Heart right ventricle (tissue), 16 donors: ENCODE results near the gene ALK. TPM values are rescaled to one million over a fixed set of nuclear protein-coding genes. Genes with fewer than 3 reads are reported as not detected.

Experiments
- ATAC-seq, 8 donors: fragments of 200-7000 bp; cut with Tn5 transposase; one replicate each; pipeline ENCODE4 v1.9.1; 2020; ENCODE audit warnings: mild to moderate bottlenecking in 8 of 8, moderate library complexity in 8 of 8, moderate number of reproducible peaks in 1 of 8
- DNase-seq, 2 donors: peaks; one replicate each; pipeline ENCODE4 v3.0.0-alpha.2; 2020
- H3K27ac ChIP-seq, 10 donors: fragments of 200-600 bp; sonication (generic) in 2 of 10; one replicate each; pipeline versions ENCODE4 v1.5.0 to v1.8.0; 2020 to 2022; ENCODE audit warnings: mild to moderate bottlenecking in 3 of 10
- H3K27me3 ChIP-seq, 7 donors: fragments of 200-600 bp; one replicate each; pipeline ENCODE4 v1.8.0; 2021 to 2022; ENCODE audit warnings: mild to moderate bottlenecking in 2 of 7
- H3K36me3 ChIP-seq, 9 donors: fragments of 200-600 bp; sonication (generic) in 1 of 9; one replicate each; pipeline versions ENCODE4 v1.5.0 to v1.8.0; 2020 to 2022; ENCODE audit warnings: mild to moderate bottlenecking in 2 of 9
- H3K4me1 ChIP-seq, 9 donors: fragments of 200-600 bp; sonication (generic) in 1 of 9; one replicate each; pipeline versions ENCODE4 v1.5.0 to v1.8.0; 2020 to 2022; ENCODE audit warnings: mild to moderate bottlenecking in 4 of 9
- H3K4me3 ChIP-seq, 10 donors: fragments of 200-600 bp; sonication (generic) in 2 of 10; one replicate each; pipeline versions ENCODE4 v1.5.0 to v1.8.0; 2020 to 2022; ENCODE audit warnings: mild to moderate bottlenecking in 7 of 10, moderate library complexity in 2 of 10
- H3K9me3 ChIP-seq, 11 donors: fragments of 200-600 bp in 10 of 11; sonication (generic) in 2 of 11; one replicate each; pipeline versions ENCODE4 v1.5.0 to v1.8.0; 2013 to 2022; ENCODE audit warnings: mild to moderate bottlenecking in 2 of 11, control low read depth in 1 of 11, moderate library complexity in 1 of 11
- WGBS, 2 donors: extraction: QIAGEN DNeasy Blood & Tissue Kit; methylation state at CpG; one replicate each; pipeline ENCODE4 v1.1.7; 2013; ENCODE audit warnings: inconsistent platforms in 1 of 2; 5-methylcytosine and 5-hydroxymethylcytosine counted together
- intact Hi-C, 10 donors: fragments of 100-400 bp; cut with DNase I; formaldehyde crosslinking; loops; one replicate each; pipeline versions ENCODE4 v1.11.1 to v1.14.2; 2022
- polyA plus RNA-seq, 2 donors: library from polyadenylated mRNA; stranded (reverse); fragments of 200-250 nt; gene quantifications; one replicate each; pipeline ENCODE4 v1.2.3, GENCODE V29; 2013
- total RNA-seq, 10 donors: library from RNA; stranded (reverse); fragmentation: NEBNext Ultra II Directional in 3 of 10; extraction: Animal tissue kit (Norgen Biotek cat#: 25700) in 3 of 10; gene quantifications; one replicate each; pipeline versions ENCODE4 v1.2.1 to v1.2.4, GENCODE V29; 2021 to 2023
- TF ChIP-seq, protein P1 (sequence below), 9 donors: fragments of 200-600 bp; sonication (generic) in 2 of 9; IDR thresholded peaks; one replicate each; pipeline versions ENCODE4 v1.5.0 to v1.8.0; 2021 to 2022; ENCODE audit warnings: antibody characterized with exemption in 9 of 9, mild to moderate bottlenecking in 5 of 9, moderate library complexity in 1 of 9
- donor health status: Arrhythmogenic right ventricular cardiomyopathy.
- donor health status: ischemic (EF 13 %, LVEDD 7.1; RV severe dilation, severe dysfunction).
- donor health status: healthy with polysubstance abuse.
- donor health status: DM: no; HTN: yes; CAD: no.
- donor health status: DM: no; HTN: no; CAD: no.
- donor health status: ischemic (EF 25% LVEDD 6.9; RV normal size, moderate dysfunction).
- donor health status: ischemic (EF 25% LVEDD 5.7; RV mildly dilated, moderate dysfunction).
- donor health status: healthy.
- donor health status: DM: yes; HTN: yes; CAD: no.
- donor health status: Ischemic cardiomyopathy.
- donor health status: ischemic (EF 35%, LVEDD 5.7; RV mildly dilated, moderate dysfunction).
- donor health status: nonischemic (EF 11% LVEDD 7.7; RV severe dilation, severe dysfunction).
- donor health status: DM: yes; HTN: yes; CAD: no.
- donor health status: PGD.
- donor health status: ischemic (EF 29% LVEDD 5.4; RV normal size, mild dysfunction).
- donor health status: nonischemic (EF 23%, LVEDD 6.1; RV moderate dilation, normal function).

The ALK gene
- total and polyA plus RNA-seq, 12 donors, result 0.01 to 0.24 (median 0.08) TPM; not detected in 7

GRCh38 chr2:29583548-29584156, 337.7 kb downstream of the ALK start:
- TF ChIP-seq, protein P1, sequence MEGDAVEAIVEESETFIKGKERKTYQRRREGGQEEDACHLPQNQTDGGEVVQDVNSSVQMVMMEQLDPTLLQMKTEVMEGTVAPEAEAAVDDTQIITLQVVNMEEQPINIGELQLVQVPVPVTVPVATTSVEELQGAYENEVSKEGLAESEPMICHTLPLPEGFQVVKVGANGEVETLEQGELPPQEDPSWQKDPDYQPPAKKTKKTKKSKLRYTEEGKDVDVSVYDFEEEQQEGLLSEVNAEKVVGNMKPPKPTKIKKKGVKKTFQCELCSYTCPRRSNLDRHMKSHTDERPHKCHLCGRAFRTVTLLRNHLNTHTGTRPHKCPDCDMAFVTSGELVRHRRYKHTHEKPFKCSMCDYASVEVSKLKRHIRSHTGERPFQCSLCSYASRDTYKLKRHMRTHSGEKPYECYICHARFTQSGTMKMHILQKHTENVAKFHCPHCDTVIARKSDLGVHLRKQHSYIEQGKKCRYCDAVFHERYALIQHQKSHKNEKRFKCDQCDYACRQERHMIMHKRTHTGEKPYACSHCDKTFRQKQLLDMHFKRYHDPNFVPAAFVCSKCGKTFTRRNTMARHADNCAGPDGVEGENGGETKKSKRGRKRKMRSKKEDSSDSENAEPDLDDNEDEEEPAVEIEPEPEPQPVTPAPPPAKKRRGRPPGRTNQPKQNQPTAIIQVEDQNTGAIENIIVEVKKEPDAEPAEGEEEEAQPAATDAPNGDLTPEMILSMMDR (IDR thresholded peaks at IDR 0.05), result no peak
- WGBS, 2 donors, result 82 to 93% methylated on average over 1 of the region's 1 CpG
- no peaks in the 10 kb centered on the region for H3K27me3 ChIP-seq
- no peak for DNase-seq
- intact Hi-C loops, result no loop called here
- no peaks in the 10 kb centered on the region for H3K9me3 ChIP-seq
- H3K4me1 ChIP-seq, result no peaks in the 10 kb centered on the region
- H3K27ac ChIP-seq, result no peak overlapping the region
- ATAC-seq, result no peak
- no peaks in the 10 kb centered on the region for H3K36me3 ChIP-seq
- no peak overlapping the region for H3K4me3 ChIP-seq

DNA sequence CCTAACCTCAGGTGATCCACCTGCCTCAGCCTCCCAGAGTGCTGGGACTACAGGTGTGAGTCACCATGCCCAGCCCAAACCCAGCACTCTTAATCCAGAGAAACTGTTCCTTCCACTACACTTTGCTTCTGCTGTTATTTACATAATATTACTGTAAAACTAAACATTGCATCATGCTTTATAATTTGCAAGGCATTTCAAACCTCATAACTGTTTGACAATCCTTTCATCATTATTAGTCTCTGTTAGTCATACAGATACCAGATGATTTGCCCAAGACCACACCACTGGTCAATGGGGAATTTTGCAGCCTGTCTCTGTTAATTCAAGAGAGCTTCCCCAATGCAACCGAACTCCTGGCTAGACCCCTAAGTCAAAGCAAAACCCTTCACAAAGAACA, 338.3 kb downstream of the ALK start:
- Histone ChIP-seq H3K4me1 (no peaks in the 10 kb centered on the region), H3K27ac (no peak overlapping the region), H3K9me3 (no peaks in the 10 kb centered on the region), H3K4me3 (no peak overlapping the region), H3K27me3 (no peaks in the 10 kb centered on the region), H3K36me3 (no peaks in the 10 kb centered on the region)
- 85 to 89% methylated on average over 1 of the region's 1 CpG for WGBS, 2 donors
- no peak for ATAC-seq
- intact Hi-C loops, result no loop called here
- TF ChIP-seq, protein P1 (IDR thresholded peaks at IDR 0.05), result no peak
- no peak for DNase-seq

- ATAC-seq (no peak), DNase-seq (no peak)
- Histone ChIP-seq H3K9me3 (no peaks in the 10 kb centered on the region), H3K27me3 (no peaks in the 10 kb centered on the region), H3K4me1 (no peaks in the 10 kb centered on the region), H3K27ac (no peak overlapping the region), H3K36me3 (no peaks in the 10 kb centered on the region), H3K4me3 (no peak overlapping the region)
- TF ChIP-seq, protein P1 (IDR thresholded peaks at IDR 0.05), result no peak
- 70 to 83% methylated on average over 2 of the region's 2 CpGs for WGBS, 2 donors
- intact Hi-C loops, result no loop called here
Observed at GRCh38 chr2:29582062-29582461, 339.3 kb downstream of the ALK start.

DNA sequence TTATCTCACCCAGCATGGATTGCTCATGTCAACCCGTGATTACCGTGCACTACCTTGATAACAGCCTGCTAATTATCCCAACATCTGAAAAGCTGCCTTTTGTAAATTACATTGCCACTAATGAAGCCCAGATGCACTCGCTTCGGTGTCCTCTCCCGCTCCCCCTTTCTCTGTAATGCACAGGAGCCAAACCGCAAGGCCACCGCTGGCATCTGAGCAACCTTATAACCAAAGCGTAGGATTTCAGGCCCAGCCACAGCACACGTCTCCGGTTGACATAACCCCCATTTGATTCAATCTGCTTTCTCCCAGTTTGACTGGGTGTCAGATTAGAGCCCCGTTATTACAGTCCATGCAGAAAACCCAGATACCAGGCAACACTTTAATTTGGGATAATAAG, 341.2 kb downstream of the ALK start:
- no peak for DNase-seq
- intact Hi-C loops, result no loop called here
- Histone ChIP-seq H3K27me3 (no peaks in the 10 kb centered on the region), H3K36me3 (no peaks in the 10 kb centered on the region), H3K9me3 (no peaks in the 10 kb centered on the region), H3K4me3 (no peak overlapping the region), H3K4me1 (no peaks in the 10 kb centered on the region), H3K27ac (no peak overlapping the region)
- TF ChIP-seq, protein P1 (IDR thresholded peaks at IDR 0.05), result no peak
- WGBS, 2 donors, result 80 to 87% methylated on average over 11 of the region's 11 CpGs
- ATAC-seq, result no peak
